Heart left ventricle (tissue), 16 donors: ENCODE data around the gene RAB3C. TPM values are rescaled to one million over a fixed set of nuclear protein-coding genes. Genes with fewer than 3 reads are reported as not detected.

ENCODE experiments used
- ATAC-seq, 4 donors: fragments of 200-7000 bp; cut with Tn5 transposase; one replicate each; pipeline ENCODE4 v1.9.1; 2020 to 2022; ENCODE audit warnings: moderate library complexity in 4 of 4, mild to moderate bottlenecking in 3 of 4, moderate number of reproducible peaks in 1 of 4
- DNase-seq, 5 donors: peaks; one replicate each; pipeline ENCODE4 v3.0.0-alpha.2; 2020
- H3K27ac ChIP-seq, 12 donors: fragments of 200-600 bp; sonication (generic) in 4 of 12; one replicate each; pipeline versions ENCODE4 v1.5.0 to v1.8.0; 2016 to 2022; ENCODE audit warnings: mild to moderate bottlenecking in 2 of 12
- H3K27me3 ChIP-seq, 9 donors: fragments of 200-600 bp; sonication (generic) in 2 of 9; one replicate each; pipeline versions ENCODE4 v1.5.1 to v1.8.0; 2016 to 2022; ENCODE audit warnings: mild to moderate bottlenecking in 3 of 9
- H3K36me3 ChIP-seq, 9 donors: fragments of 200-600 bp; sonication (generic) in 2 of 9; one replicate each; pipeline versions ENCODE4 v1.5.0 to v1.8.0; 2018 to 2022; ENCODE audit warnings: mild to moderate bottlenecking in 2 of 9
- H3K4me1 ChIP-seq, 12 donors: fragments of 200-600 bp; sonication (generic) in 4 of 12; one replicate each; pipeline versions ENCODE4 v1.5.0 to v1.8.0; 2016 to 2022; ENCODE audit warnings: mild to moderate bottlenecking in 3 of 12
- H3K4me3 ChIP-seq, 12 donors: fragments of 200-600 bp; sonication (generic) in 4 of 12; one replicate each; pipeline versions ENCODE4 v1.5.0 to v1.8.0; 2017 to 2022; ENCODE audit warnings: mild to moderate bottlenecking in 9 of 12, moderate library complexity in 4 of 12
- H3K9me3 ChIP-seq, 12 donors: fragments of 200-600 bp; sonication (generic) in 4 of 12; one replicate each; pipeline versions ENCODE4 v1.5.0 to v1.8.0; 2016 to 2022; ENCODE audit warnings: mild to moderate bottlenecking in 1 of 12
- CTCF ChIP-seq, 12 donors: fragments of 200-600 bp; sonication (generic) in 4 of 12; IDR thresholded peaks; one replicate each; pipeline versions ENCODE4 v1.5.0 to v1.8.0; 2018 to 2022; ENCODE audit warnings: antibody characterized with exemption in 12 of 12, mild to moderate bottlenecking in 5 of 12
- POLR2A ChIP-seq, 2 donors: fragments of 450-650 bp; IDR thresholded peaks; one replicate each; pipeline ENCODE4 v1.6.1; 2017; ENCODE audit warnings: antibody characterized with exemption in 2 of 2, mild to moderate bottlenecking in 2 of 2, moderate library complexity in 2 of 2
- WGBS, 4 donors: extraction: QIAGEN DNeasy Blood & Tissue Kit in 2 of 4; methylation state at CpG; one replicate each; pipeline versions ENCODE4 v1.1.5 to v1.1.7; 2013 to 2018; 5-methylcytosine and 5-hydroxymethylcytosine counted together
- intact Hi-C, 10 donors: fragments of 100-400 bp; cut with DNase I; formaldehyde crosslinking; loops; one replicate each; pipeline versions ENCODE4 v1.11.1 to v1.14.2; 2022
- polyA plus RNA-seq, 2 donors: library from polyadenylated mRNA; stranded (reverse); fragments of 200-250 nt; gene quantifications; one replicate each; pipeline ENCODE4 v1.2.3, GENCODE V29; 2013
- total RNA-seq, 9 donors: library from RNA; depleted of rRNA in 2 of 9; stranded (reverse); fragments of >200 nt in 2 of 9; fragmentation: NEBNext Ultra II Directional in 3 of 9; extraction: Animal tissue kit (Norgen Biotek cat#: 25700) in 3 of 9; gene quantifications; one replicate each; pipeline versions ENCODE4 v1.1.0 to v1.2.4, GENCODE V29; 2016 to 2023
- donor health status: ischemic (EF 13 %, LVEDD 7.1; RV severe dilation, severe dysfunction).
- donor health status: healthy with polysubstance abuse.
- donor health status: DM: no; HTN: yes; CAD: no.
- donor health status: DM: no; HTN: no; CAD: no.
- donor health status: ischemic (EF 25% LVEDD 6.9; RV normal size, moderate dysfunction).
- donor health status: ischemic (EF 25% LVEDD 5.7; RV mildly dilated, moderate dysfunction).
- donor health status: healthy.
- donor health status: DM: yes; HTN: yes; CAD: no.
- donor health status: ischemic (EF 35%, LVEDD 5.7; RV mildly dilated, moderate dysfunction).
- donor health status: nonischemic (EF 11% LVEDD 7.7; RV severe dilation, severe dysfunction).
- donor health status: DM: yes; HTN: yes; CAD: no.
- donor health status: PGD.
- donor health status: ischemic (EF 29% LVEDD 5.4; RV normal size, mild dysfunction).
- donor health status: nonischemic (EF 23%, LVEDD 6.1; RV moderate dilation, normal function).

The RAB3C gene
- total and polyA plus RNA-seq, 11 donors = 0.04 to 3.8 (median 0.57) TPM; not detected in 2

GRCh38 chr5:58751222-58751837 is 168.5 kb downstream of the RAB3C start:
- Histone ChIP-seq H3K9me3 (no peaks in the 10 kb centered on the region), H3K4me1 (peaks cover 0 to 4% (median 0%) of the 10 kb centered on the region in 12 donors), H3K36me3 (no peaks in the 10 kb centered on the region), H3K27me3 (no peaks in the 10 kb centered on the region), H3K27ac (no peak overlapping the region), H3K4me3 (no peak overlapping the region)
- WGBS, 4 donors = 58 to 67% (median 60%) methylated on average over 4 of the region's 4 CpGs
- ATAC-seq (no peak), DNase-seq (no peak)
- no peak for TF ChIP-seq CTCF (IDR thresholded peaks at IDR 0.05)
- intact Hi-C loops = no loop called here

GRCh38 chr5:58752104-58752503 is 169.2 kb downstream of the RAB3C start:
- 74 to 82% (median 80%) methylated on average over 1 of the region's 1 CpG for WGBS, 4 donors
- no peak overlapping the region for H3K27ac ChIP-seq
- no peak for TF ChIP-seq CTCF (IDR thresholded peaks at IDR 0.05)
- no peak for TF ChIP-seq POLR2A (IDR thresholded peaks at IDR 0.05)
- no peak overlapping the region for H3K4me3 ChIP-seq
- intact Hi-C loops = no loop called here
- DNase-seq (no peak), ATAC-seq (no peak)
- no peaks in the 10 kb centered on the region for H3K36me3 ChIP-seq
- H3K9me3 ChIP-seq = no peaks in the 10 kb centered on the region
- H3K27me3 ChIP-seq = no peaks in the 10 kb centered on the region
- peaks cover 0 to 4% (median 0%) of the 10 kb centered on the region in 12 donors for H3K4me1 ChIP-seq

GRCh38 chr5:58753446-58753845 is 170.6 kb downstream of the RAB3C start:
- H3K4me3 ChIP-seq = no peak overlapping the region
- H3K9me3 ChIP-seq = no peaks in the 10 kb centered on the region
- H3K36me3 ChIP-seq = no peaks in the 10 kb centered on the region
- TF ChIP-seq CTCF (IDR thresholded peaks at IDR 0.05) (no peak), POLR2A (IDR thresholded peaks at IDR 0.05) (no peak)
- H3K27ac ChIP-seq = no peak overlapping the region
- no peaks in the 10 kb centered on the region for H3K27me3 ChIP-seq
- DNase-seq (no peak), ATAC-seq (no peak)
- peaks cover 0 to 4% (median 0%) of the 10 kb centered on the region in 12 donors for H3K4me1 ChIP-seq
- intact Hi-C loops = no loop called here
- 60 to 73% (median 70%) methylated on average over 5 of the region's 5 CpGs for WGBS, 4 donors

- intact Hi-C loops = no loop called here
- Histone ChIP-seq H3K4me1 (peaks cover 0 to 7% (median 2%) of the 10 kb centered on the region in 12 donors), H3K9me3 (no peaks in the 10 kb centered on the region), H3K27ac (no peak overlapping the region), H3K36me3 (no peaks in the 10 kb centered on the region), H3K4me3 (no peak overlapping the region), H3K27me3 (no peaks in the 10 kb centered on the region)
- TF ChIP-seq CTCF (IDR thresholded peaks at IDR 0.05) (no peak), POLR2A (IDR thresholded peaks at IDR 0.05) (no peak)
- ATAC-seq (no peak), DNase-seq (no peak)
- 82 to 89% (median 86%) methylated on average over 6 of the region's 6 CpGs for WGBS, 4 donors
Measured at GRCh38 chr5:58754250-58754649, 171.4 kb downstream of the RAB3C start.
